GM12878 (cell line): Measurements from ENCODE around the gene KDM8. TPM values are rescaled to one million over a fixed set of nuclear protein-coding genes. Genes with fewer than 3 reads are reported as not detected.
A peak's percentile ranks its signal among the peaks of the same experiment; 100 is the strongest.
"Not testable (repeated sequence)": the region's sequence is repeated elsewhere in the genome, so short reads cannot be mapped to it uniquely, and the experiment has no call there.

Experiments
- ATAC-seq: fragments of 200-7000 bp; cut with Tn5 transposase; 3 replicates; pipeline ENCODE4 v1.9.1; 2020; ENCODE audit warnings: mild to moderate bottlenecking, moderate library complexity
- BruUV-seq: library from RNA; stranded (reverse); fragments of 400-500 nt; replicated peaks from 2 replicates; lab custom pipeline; 2021; lab: Mats Ljungman, UMichigan
- CTCF ChIA-PET: fragments of 300-600 bp; sonication (Branson Sonifier 250); formaldehyde crosslinking; extraction: SDS; loops from one replicate; lab custom pipeline; 2021; ENCODE audit warnings: inconsistent platforms; lab: Yijun Ruan, JAX
- POLR2A ChIA-PET: fragments of 350-600 bp; formaldehyde crosslinking; extraction: SDS; loops from one replicate; lab custom pipeline; 2021; ENCODE audit warnings: inconsistent platforms; lab: Charles Lee
- RAD21 ChIA-PET: fragments of 300-600 bp; sonication (Branson Sonifier 250); formaldehyde crosslinking; loops from one replicate; lab custom pipeline; 2023; ENCODE audit warnings: antibody characterized with exemption; ENCODE audit not compliant: unreplicated experiment; lab: Charles Lee
- SMC1A ChIA-PET: fragments of 300-600 bp; sonication (Branson Sonifier 250); formaldehyde crosslinking; loops from one replicate; lab custom pipeline; 2023; ENCODE audit not compliant: unreplicated experiment, uncharacterized antibody; lab: Charles Lee
- DNase-seq: peaks from one replicate; pipeline ENCODE4 v3.0.0-alpha.2; 2011; ENCODE audit warnings: low read depth, low spot score
- FAIRE-seq: peaks from 3 replicates; lab custom pipeline; 2011; peaks lifted over from hg19 to GRCh38; lab: Jason Lieb, UNC
- H2AFZ ChIP-seq: 2 replicates; pipeline ENCODE4 v1.6.0; 2011; ENCODE audit warnings: low read depth, low read length, control low read depth; ENCODE audit not compliant: control insufficient read depth
- H3K27ac ChIP-seq: 2 replicates; pipeline ENCODE4 v1.5.1; 2011; ENCODE audit warnings: control low read depth; ENCODE audit not compliant: control insufficient read depth, insufficient read depth
- H3K27me3 ChIP-seq, 2 experiments: replicated peaks in 1 of 2; 2 replicates each; pipeline versions ENCODE4 v1.6.0 to v1.6.1; 2011; ENCODE audit warnings: low read length in 1 of 2; ENCODE audit not compliant: control insufficient read depth in 2 of 2, insufficient read depth in 2 of 2
- H3K36me3 ChIP-seq, 2 experiments: 2 replicates each; pipeline ENCODE4 v1.5.1; 2011; ENCODE audit warnings: low read length in 1 of 2; ENCODE audit not compliant: control insufficient read depth in 2 of 2, insufficient read depth in 2 of 2
- H3K4me1 ChIP-seq: 2 replicates; pipeline ENCODE4 v1.6.1; 2011; ENCODE audit warnings: mild to moderate bottlenecking, low read length, moderate library complexity, mixed read lengths; ENCODE audit not compliant: control insufficient read depth, insufficient read depth
- H3K4me2 ChIP-seq: 2 replicates; pipeline ENCODE4 v1.6.0; 2011; ENCODE audit warnings: control low read depth; ENCODE audit not compliant: control insufficient read depth, insufficient read depth
- H3K4me3 ChIP-seq: fragments of 200-600 bp; sonication (generic); 2 replicates; pipeline ENCODE4 v1.5.1; 2016
- H3K79me2 ChIP-seq: 2 replicates; pipeline ENCODE4 v1.6.0; 2011; ENCODE audit warnings: low read length; ENCODE audit not compliant: control insufficient read depth, insufficient read depth
- H3K9ac ChIP-seq: 2 replicates; pipeline ENCODE4 v1.8.0; 2011; ENCODE audit warnings: low read length, control low read depth, mixed read lengths; ENCODE audit not compliant: control insufficient read depth, insufficient read depth
- H3K9me3 ChIP-seq: replicated peaks from 3 replicates; pipeline ENCODE4 v1.5.1; 2011; ENCODE audit warnings: mild to moderate bottlenecking, low read length; ENCODE audit not compliant: control insufficient read depth, insufficient read depth
- H4K20me1 ChIP-seq: 2 replicates; pipeline ENCODE4 v1.6.0; 2011; ENCODE audit not compliant: control insufficient read depth, insufficient read depth
- BCLAF1 ChIP-seq: fragments of 450-650 bp; IDR thresholded peaks from 2 replicates; pipeline ENCODE4 v1.6.1; 2017; ENCODE audit warnings: antibody characterized with exemption, mild to moderate bottlenecking, moderate library complexity
- EP300 ChIP-seq, 2 experiments: fragments of 150-350 bp in 1 of 2; IDR thresholded peaks; 2 replicates each; pipeline ENCODE4 v1.6.1; 2011 to 2012; ENCODE audit warnings: low read depth in 2 of 2, low read length in 2 of 2, borderline replicate concordance in 1 of 2, improper control_type of control experiment in 1 of 2, inconsistent platforms in 1 of 2; ENCODE audit not compliant: control insufficient read depth in 1 of 2
- HCFC1 ChIP-seq: fragments of 150-350 bp; IDR thresholded peaks from 2 replicates; pipeline ENCODE4 v1.6.1; 2014; ENCODE audit warnings: low read length
- WGBS: methylation state at CpG from one replicate; pipeline ENCODE4 v1.1.6; 2016; ENCODE audit warnings: low lambda C conversion rate; ENCODE audit not compliant: insufficient replicate concordance, insufficient coverage; ENCODE audit errors: missing lambda C conversion rate; 5-methylcytosine and 5-hydroxymethylcytosine counted together
- in situ Hi-C: fragments of 300-500 bp; cut with MboI; formaldehyde crosslinking; loops from 9 replicates; pipeline ENCODE4 v1.14.3; 2018; ENCODE audit warnings: mixed read lengths
- intact Hi-C: fragments of 100-400 bp; cut with micrococcal nuclease; formaldehyde crosslinking; loops from one replicate; pipeline ENCODE4 v1.14.2; 2022; ENCODE audit not compliant: unreplicated experiment
- polyA plus RNA-seq, 11 experiments: library from polyadenylated mRNA; depleted of rRNA in 4 of 11; unstranded in 6 of 11; stranded (reverse) in 5 of 11; fragments of >200 nt; fragmentation: Nextera tagmentation in 4 of 11; fragmentation: Illumina TruSeq in 1 of 11; extraction: Ambion mirVana in 4 of 11; extraction: Trizol in 1 of 11; gene quantifications; 1 replicate in 1 of 11; 2 replicates in 10 of 11; pipeline versions ENCODE4 v1.2.1 to v1.2.3, GENCODE V29; 2011 to 2016; ENCODE audit warnings: inconsistent platforms in 2 of 11, missing spikeins in 2 of 11, low read depth in 1 of 11
- total RNA-seq, 4 experiments: library from RNA; depleted of rRNA in 3 of 4; stranded (reverse); fragments of >200 nt in 3 of 4; fragmentation: Illumina TruSeq in 1 of 4; extraction: Trizol in 1 of 4; gene quantifications; 2 replicates each; pipeline versions ENCODE4 v1.2.1 to v1.2.3, GENCODE V29; 2013 to 2021

KDM8 gene
- total and polyA plus RNA-seq, 10 of the 15 experiments (the other 5 are each of a cell fraction or from before 2014, with no cell fraction given): 0.79 to 8.9 (median 5.8) TPM

- TF ChIP-seq EP300 (IDR thresholded peaks at IDR 0.05; ENCODE audit: borderline replicate concordance in 1 of 2, control insufficient read depth in 1 of 2, low read depth in 2 of 2, low read length in 2 of 2): peak in 1 of 2 experiments; percentile 90; a peak in 2 of 4 replicates
- no peak for TF ChIP-seq BCLAF1
- no peak for TF ChIP-seq HCFC1
Observed at GRCh38 chr16:27199736-27200135, 3.6 kb upstream of the KDM8 start (continued).

- intact Hi-C loops, H3K9me3 ChIP-seq, RAD21 ChIA-PET, H3K4me3 ChIP-seq, ATAC-seq, SMC1A ChIA-PET, H3K79me2 ChIP-seq, in situ Hi-C loops, FAIRE-seq, H3K36me3 ChIP-seq, H4K20me1 ChIP-seq, POLR2A ChIA-PET, BruUV-seq, H3K9ac ChIP-seq, DNase-seq, H3K4me2 ChIP-seq, H3K27ac ChIP-seq, H3K27me3 ChIP-seq, H2AFZ ChIP-seq, CTCF ChIA-PET: not testable (repeated sequence)
- H3K4me1 ChIP-seq: peaks cover 25% of the 10 kb centered on the region
- WGBS: 84% methylated on average over 3 of the region's 3 CpGs
Observed at GRCh38 chr16:27200914-27201313, 2.4 kb upstream of the KDM8 start.
